K562 (cell line): Measurements from ENCODE around the gene C2. TPM values are rescaled to one million over a fixed set of nuclear protein-coding genes. Genes with fewer than 3 reads are reported as not detected.

Experiments used
- ATAC-seq: fragments of 200-7000 bp; cut with Tn5 transposase; 3 replicates; pipeline ENCODE4 v1.9.1; 2020; ENCODE audit warnings: moderate library complexity
- BruUV-seq: library from RNA; stranded (reverse); fragments of 400-500 nt; replicated peaks from 2 replicates; lab custom pipeline; 2021; lab: Mats Ljungman, UMichigan
- CTCF ChIA-PET: fragments of 300-600 bp; formaldehyde crosslinking; extraction: SDS; loops from one replicate; lab custom pipeline; 2021; ENCODE audit warnings: low intra/inter-chr PET ratio; lab: Yijun Ruan, JAX
- POLR2A ChIA-PET: fragments of 300-600, 350-650 bp; sonication (Branson Sonifier 250); formaldehyde crosslinking; extraction: SDS; loops from one replicate; lab custom pipeline; 2021; ENCODE audit warnings: antibody characterized with exemption, inconsistent platforms; lab: Yijun Ruan, JAX
- DNase-seq, 4 experiments: peaks; one replicate each; pipeline versions ENCODE4 v3.0.0 to v3.0.0-alpha.2; 2011 to 2018; ENCODE audit warnings: low spot score in 3 of 4, mixed read lengths in 3 of 4; ENCODE audit errors: extremely low read depth in 1 of 4
- FAIRE-seq: peaks from 2 replicates; lab custom pipeline; 2011; peaks lifted over from hg19 to GRCh38; lab: Jason Lieb, UNC
- H2AFZ ChIP-seq: 2 replicates; pipeline ENCODE4 v1.6.0; 2011; ENCODE audit warnings: low read depth, low read length, control low read depth, inconsistent platforms
- H3K27ac ChIP-seq: fragments of 200-600 bp; 3 replicates; pipeline ENCODE4 v1.8.0; 2011; ENCODE audit warnings: low read depth, mild to moderate bottlenecking, control low read depth, inconsistent platforms, low read length, moderate library complexity, mixed read lengths; ENCODE audit errors: extremely low read depth
- H3K27me3 ChIP-seq, 2 experiments: fragments of 300-600 bp in 1 of 2; 2 replicates in 1 of 2; 3 replicates in 1 of 2; pipeline versions ENCODE4 v1.6.0 to v1.8.0; 2011; ENCODE audit warnings: inconsistent platforms in 2 of 2, low read length in 2 of 2, mild to moderate bottlenecking in 1 of 2, mixed read lengths in 1 of 2, moderate library complexity in 1 of 2; ENCODE audit not compliant: control insufficient read depth in 2 of 2, insufficient read depth in 2 of 2
- H3K36me3 ChIP-seq: fragments of 300-600 bp; 3 replicates; pipeline ENCODE4 v1.8.0; 2011; ENCODE audit warnings: mild to moderate bottlenecking, low read length, inconsistent platforms; ENCODE audit not compliant: control insufficient read depth, insufficient read depth
- H3K4me1 ChIP-seq, 2 experiments: fragments of 200-600 bp in 1 of 2; replicated peaks in 1 of 2; 2 replicates in 1 of 2; 3 replicates in 1 of 2; pipeline versions ENCODE4 v1.5.1 to v1.8.0; 2011; ENCODE audit warnings: inconsistent platforms in 2 of 2, low read length in 2 of 2, mild to moderate bottlenecking in 1 of 2, mixed read lengths in 1 of 2, moderate library complexity in 1 of 2; ENCODE audit not compliant: control insufficient read depth in 2 of 2, insufficient read depth in 2 of 2
- H3K4me2 ChIP-seq: 2 replicates; pipeline ENCODE4 v1.6.1; 2011; ENCODE audit warnings: low read length, control low read depth, inconsistent platforms, mixed read lengths; ENCODE audit not compliant: insufficient read depth
- H3K4me3 ChIP-seq: fragments of 200-600 bp; sonication (generic), shearing (Covaris generic); 2 replicates; pipeline ENCODE4 v1.5.1; 2016; ENCODE audit warnings: control low read depth, inconsistent platforms
- H3K79me2 ChIP-seq: fragments of 200-600 bp; 3 replicates; pipeline ENCODE4 v1.8.0; 2011; ENCODE audit warnings: low read length, inconsistent platforms; ENCODE audit not compliant: control insufficient read depth, insufficient read depth
- H3K9ac ChIP-seq, 2 experiments: 2 replicates each; pipeline versions ENCODE4 v1.6.0 to v1.6.1; 2011; ENCODE audit warnings: low read depth in 2 of 2, low read length in 2 of 2, control low read depth in 1 of 2, inconsistent platforms in 1 of 2, mild to moderate bottlenecking in 1 of 2, mixed read lengths in 1 of 2; ENCODE audit not compliant: insufficient read depth in 1 of 2
- H3K9me1 ChIP-seq: one replicate; pipeline ENCODE4 v1.6.0; 2011; ENCODE audit warnings: inconsistent platforms, mild to moderate bottlenecking, low read length, moderate library complexity; ENCODE audit not compliant: control insufficient read depth, insufficient read depth
- H3K9me3 ChIP-seq: replicated peaks from 2 replicates; pipeline ENCODE4 v1.5.1; 2011; ENCODE audit warnings: low read depth, low read length, inconsistent platforms; ENCODE audit not compliant: control insufficient read depth, insufficient read depth
- H4K20me1 ChIP-seq: replicated peaks from 2 replicates; pipeline ENCODE4 v1.6.1; 2011; ENCODE audit warnings: low read length, inconsistent platforms, mixed read lengths; ENCODE audit not compliant: control insufficient read depth, insufficient read depth
- BMI1 ChIP-seq: fragments of 150-350 bp; IDR thresholded peaks from 2 replicates; pipeline ENCODE4 v1.6.1; 2014; ENCODE audit warnings: low read length
- BRF1 ChIP-seq: IDR thresholded peaks from 3 replicates; pipeline ENCODE4 v1.6.1; 2011; ENCODE audit warnings: borderline replicate concordance, mild to moderate bottlenecking; ENCODE audit not compliant: insufficient read length; ENCODE audit errors: extremely low read depth
- ETS1 ChIP-seq: conservative IDR thresholded peaks from 2 replicates; pipeline ENCODE4 v1.6.1; 2011; ENCODE audit warnings: low read depth, mild to moderate bottlenecking, low read length; ENCODE audit not compliant: control insufficient read depth
- GABPB1 ChIP-seq: sonication (generic); formaldehyde crosslinking; IDR thresholded peaks from 2 replicates; pipeline ENCODE4 v1.8.0; 2022; ENCODE audit warnings: mild to moderate bottlenecking, missing genetic modification reagents
- GATAD2B ChIP-seq: fragments of 450-650 bp; IDR thresholded peaks from 2 replicates; pipeline ENCODE4 v1.6.1; 2017; ENCODE audit warnings: mild to moderate bottlenecking, borderline replicate concordance
- NFIC ChIP-seq: fragments of 450-650 bp; IDR thresholded peaks from 2 replicates; pipeline ENCODE4 v1.6.1; 2017; ENCODE audit warnings: mild to moderate bottlenecking, inconsistent platforms
- NONO ChIP-seq, 2 experiments: fragments of 200-400 bp in 1 of 2; fragments of 450-650 bp in 1 of 2; formaldehyde crosslinking in 1 of 2; IDR thresholded peaks; 2 replicates each; pipeline ENCODE4 v1.6.1; 2017; ENCODE audit warnings: low read depth in 2 of 2, mild to moderate bottlenecking in 2 of 2, moderate library complexity in 2 of 2, low read length in 1 of 2
- PHF8 ChIP-seq: fragments of 200-600 bp; sonication (generic); IDR thresholded peaks from 2 replicates; pipeline ENCODE4 v1.6.1; 2012; ENCODE audit warnings: mixed run types, mild to moderate bottlenecking, inconsistent platforms, low read length, moderate library complexity, borderline replicate concordance
- RFX7 ChIP-seq: fragments of 250-450 bp; sonication (Bioruptor Pico); IDR thresholded peaks from 2 replicates; pipeline ENCODE4 v1.5.1; 2021; ENCODE audit warnings: mild to moderate bottlenecking
- STAG1 ChIP-seq: sonication (generic); formaldehyde crosslinking; IDR thresholded peaks from 2 replicates; pipeline ENCODE4 v1.5.0; 2020; ENCODE audit warnings: missing genetic modification reagents, borderline replicate concordance
- TCF15 ChIP-seq: fragments of 250-450 bp; sonication (Bioruptor Pico); IDR thresholded peaks from 2 replicates; pipeline ENCODE4 v1.8.0; 2022; ENCODE audit warnings: moderate library complexity, mild to moderate bottlenecking, inconsistent platforms
- TCF3 ChIP-seq: sonication (generic); formaldehyde crosslinking; IDR thresholded peaks from 2 replicates; pipeline ENCODE4 v1.4.0; 2020; ENCODE audit warnings: mild to moderate bottlenecking, missing genetic modification reagents
- ZBTB7A ChIP-seq: IDR thresholded peaks from 2 replicates; pipeline ENCODE4 v1.6.1; 2011; ENCODE audit warnings: low read depth, mild to moderate bottlenecking, low read length, moderate library complexity, borderline replicate concordance; ENCODE audit not compliant: control insufficient read depth
- ZFX ChIP-seq: sonication (generic); formaldehyde crosslinking; IDR thresholded peaks from 2 replicates; pipeline ENCODE4 v1.8.0; 2022; ENCODE audit warnings: mild to moderate bottlenecking, missing genetic modification reagents, moderate library complexity
- ZNF133 ChIP-seq: fragments of 250-450 bp; sonication (Bioruptor Pico); IDR thresholded peaks from 2 replicates; pipeline ENCODE4 v1.4.0; 2020; ENCODE audit warnings: mild to moderate bottlenecking
- ZNF140 ChIP-seq: fragments of 250-450 bp; sonication (Bioruptor Pico); IDR thresholded peaks from 2 replicates; pipeline ENCODE4 v1.8.0; 2021; ENCODE audit warnings: moderate library complexity, mild to moderate bottlenecking, inconsistent platforms
- ZNF76 ChIP-seq: fragments of 250-450 bp; sonication (Bioruptor Pico); IDR thresholded peaks from 2 replicates; pipeline ENCODE4 v1.4.0; 2020; ENCODE audit warnings: mild to moderate bottlenecking, moderate library complexity, borderline replicate concordance
- WGBS: fragments of 100-300 bp; shearing (Covaris generic); methylation state at CpG from one replicate; pipeline ENCODE4 v1.1.6; 2016; ENCODE audit warnings: low coverage, mixed read lengths; ENCODE audit not compliant: insufficient coverage; ENCODE audit errors: missing lambda C conversion rate; 5-methylcytosine and 5-hydroxymethylcytosine counted together
- in situ Hi-C: fragments of 300-500 bp; cut with MboI; formaldehyde crosslinking; loops from 4 replicates; pipeline ENCODE4 v1.15.0; 2018; ENCODE audit warnings: inconsistent platforms, mixed read lengths
- intact Hi-C: fragments of 100-400 bp; cut with micrococcal nuclease; formaldehyde crosslinking; loops from 2 replicates; pipeline ENCODE4 v1.14.2; 2022
- polyA plus RNA-seq, 8 experiments: library from polyadenylated mRNA; depleted of rRNA in 4 of 8; stranded (reverse) in 5 of 8; unstranded in 3 of 8; fragments of >200 nt; fragmentation: Nextera tagmentation in 2 of 8; fragmentation: Illumina TruSeq in 1 of 8; extraction: Ambion mirVana in 2 of 8; extraction: Trizol in 1 of 8; gene quantifications; 2 replicates each; pipeline versions ENCODE4 v1.2.1 to v1.2.3, GENCODE V29; 2011 to 2014; ENCODE audit warnings: inconsistent platforms in 1 of 8, missing spikeins in 1 of 8
- total RNA-seq, 7 experiments: library from RNA; depleted of rRNA in 6 of 7; stranded (reverse); fragments of >200 nt in 6 of 7; fragmentation: Illumina TruSeq in 2 of 7; extraction: Trizol in 2 of 7; gene quantifications; 2 replicates each; pipeline versions ENCODE4 v1.2.1 to v1.2.3, GENCODE V29; 2011 to 2021; ENCODE audit warnings: low replicate concordance in 1 of 7
- TF ChIP-seq, protein P1 (sequence below), 2 experiments: fragments of 250-450 bp in 1 of 2; fragments of 450-650 bp in 1 of 2; sonication (Bioruptor Pico) in 1 of 2; IDR thresholded peaks; 2 replicates each; pipeline versions ENCODE4 v1.6.1 to v1.8.0; 2016 to 2021; ENCODE audit warnings: mild to moderate bottlenecking in 2 of 2, moderate library complexity in 2 of 2, missing compliant biosample characterization in 1 of 2, missing genetic modification characterization in 1 of 2

C2 gene
- total and polyA plus RNA-seq, 9 of the 15 experiments (the other 6 are each of a cell fraction or from before 2014, with no cell fraction given) = 0.05 to 1.1 (median 0.39) TPM; not detected in 1

DNA sequence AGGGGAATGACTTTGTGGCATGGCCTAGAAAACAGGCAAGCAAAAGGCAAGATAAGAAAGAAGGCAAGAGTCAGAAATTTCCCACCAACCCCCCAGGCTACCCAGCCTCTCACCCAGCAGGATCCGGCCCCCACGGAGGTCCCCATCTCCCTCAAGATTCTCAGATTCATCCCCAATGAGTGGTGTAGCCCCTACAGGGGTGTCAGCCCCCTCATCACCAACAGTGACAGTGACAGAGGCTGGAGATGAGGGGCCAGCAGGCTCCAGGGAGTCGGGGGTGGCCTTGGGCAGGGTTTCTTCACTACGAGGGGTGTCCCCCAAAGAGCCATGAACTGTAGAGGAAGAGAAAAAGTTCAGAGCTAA is 31.0 kb upstream of the C2 start (continued):
- no peak for TF ChIP-seq GABPB1 (CRISPR knock-in tag)
- 0 out of 2 replicates have a peak, but pooled peaks have one; percentile 26 for TF ChIP-seq TCF15 (CRISPR knock-in tag)
- no peak for TF ChIP-seq BMI1
- TF ChIP-seq ZNF76 (CRISPR knock-in tag) = no peak
- TF ChIP-seq TCF3 (CRISPR knock-in tag) = no peak
- TF ChIP-seq RFX7 (CRISPR knock-in tag) = no peak
- no peak for TF ChIP-seq ZNF133 (CRISPR knock-in tag)
- TF ChIP-seq STAG1 (CRISPR knock-in tag) = no peak

GRCh38 chr6:31896856-31897611 is 30.5 kb upstream of the C2 start:
- in situ Hi-C loops = no loop called here
- FAIRE-seq (no peak), DNase-seq (peak in 3 of 4 experiments; percentile 59 to 81 (median 78)), ATAC-seq (no peak)
- Histone ChIP-seq H3K79me2 (peaks cover 49% of the 10 kb centered on the region), H3K4me3 (peak overlapping the region; percentile 68), H3K4me1 (peaks cover 25 to 37% of the 10 kb centered on the region in 2 experiments; a peak in 4 of 5 replicates), H3K27me3 (no peaks in the 10 kb centered on the region), H3K27ac (peak overlapping the region; percentile 60), H3K9me1 (no peaks in the 10 kb centered on the region), H3K36me3 (peaks cover 51% of the 10 kb centered on the region), H3K9ac (peak overlapping the region; percentile 65 to 99), H2AFZ (peak overlapping the region; percentile 73), H3K4me2 (peak overlapping the region; percentile 97), H3K9me3 (no peaks in the 10 kb centered on the region), H4K20me1 (peaks cover 3% of the 10 kb centered on the region; the same call in 1 of the 2 replicates)
- CTCF ChIA-PET = no interaction called here
- 5% methylated on average over 10 of the region's 62 CpGs for WGBS
- BruUV-seq = no TSS peak
- POLR2A ChIA-PET = interaction anchor here (0.6 to 2.4 kb wide), 12 partner anchors 10 to 236 kb away, joined by 3 to 10 read pairs (median 4); partner anchors contain the start of genes CSNK2B, GPANK1 and HSPA1B
- intact Hi-C loops = no loop called here
- TF ChIP-seq PHF8 = peak; percentile 56; the same call in 1 of the 2 replicates
- peak; percentile 36; the same call in 1 of the 2 replicates for TF ChIP-seq ETS1
- TF ChIP-seq BRF1 = no peak
- TF ChIP-seq ZBTB7A = peak; percentile 83; the same call in 1 of the 2 replicates
- TF ChIP-seq NFIC = no peak
- peak; percentile 44 for TF ChIP-seq ZFX (CRISPR knock-in tag)
- TF ChIP-seq NONO (IDR thresholded peaks at IDR 0.05; ENCODE audit: low read depth in 2 of 2, low read length in 1 of 2) = peak; percentile 31 to 65; a peak in 1 of 4 replicates
- 0 out of 2 replicates have a peak, but pooled peaks have one; percentile 80 for TF ChIP-seq GATAD2B
- TF ChIP-seq ZNF140 (CRISPR knock-in tag) = no peak
- TF ChIP-seq, protein P1, sequence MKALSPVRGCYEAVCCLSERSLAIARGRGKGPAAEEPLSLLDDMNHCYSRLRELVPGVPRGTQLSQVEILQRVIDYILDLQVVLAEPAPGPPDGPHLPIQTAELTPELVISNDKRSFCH (CRISPR knock-in tag; IDR thresholded peaks at IDR 0.05) = no peak
- TF ChIP-seq, protein P1 (tag; IDR thresholded peaks at IDR 0.05) = no peak
